CD14-positive monocyte (primary cell): Measurements from ENCODE around the gene H6PD. TPM values are rescaled to one million over a fixed set of nuclear protein-coding genes. Genes with fewer than 3 reads are reported as not detected.

Experiments
- DNase-seq, 3 donors: peaks; one replicate each; pipeline ENCODE4 v3.0.0-alpha.2; 2011 to 2022
- H2AFZ ChIP-seq: 2 replicates; pipeline ENCODE4 v1.6.0; 2012; ENCODE audit warnings: mild to moderate bottlenecking, low read depth, low read length, inconsistent platforms; ENCODE audit not compliant: insufficient read depth, poor library complexity, severe bottlenecking
- H3K27ac ChIP-seq, 2 donors: 1 replicate in 1 of 2; 2 replicates in 1 of 2; pipeline ENCODE4 v1.5.1; 2012 to 2013; ENCODE audit warnings: low read length in 2 of 2, control low read depth in 1 of 2, inconsistent platforms in 1 of 2, low read depth in 1 of 2, mild to moderate bottlenecking in 1 of 2
- H3K27me3 ChIP-seq, 2 donors: one replicate each; pipeline versions ENCODE4 v1.6.0 to v1.6.1; 2011 to 2013; ENCODE audit warnings: low read length in 2 of 2; ENCODE audit not compliant: control insufficient read depth in 2 of 2, insufficient read depth in 2 of 2
- H3K36me3 ChIP-seq, 2 donors: replicated peaks in 1 of 2; 1 replicate in 1 of 2; 2 replicates in 1 of 2; pipeline versions ENCODE4 v1.5.1 to v1.6.1; 2012 to 2013; ENCODE audit warnings: low read length in 2 of 2, control low read depth in 1 of 2, inconsistent platforms in 1 of 2, mild to moderate bottlenecking in 1 of 2; ENCODE audit not compliant: insufficient read depth in 2 of 2, control insufficient read depth in 1 of 2
- H3K4me1 ChIP-seq, 2 donors: 1 replicate in 1 of 2; 2 replicates in 1 of 2; pipeline versions ENCODE4 v1.5.1 to v1.6.1; 2012 to 2013; ENCODE audit warnings: low read length in 2 of 2, control low read depth in 1 of 2, inconsistent platforms in 1 of 2, mild to moderate bottlenecking in 1 of 2, moderate library complexity in 1 of 2; ENCODE audit not compliant: insufficient read depth in 2 of 2, control insufficient read depth in 1 of 2
- H3K4me2 ChIP-seq: replicated peaks from 2 replicates; pipeline ENCODE3; 2012; ENCODE audit warnings: low read length, moderate library complexity, mild to moderate bottlenecking; ENCODE audit not compliant: poor library complexity, severe bottlenecking; ENCODE audit errors: extremely low read depth
- H3K4me3 ChIP-seq, 3 experiments: fragments of 200-600 bp in 1 of 3; sonication (generic) in 1 of 3; replicated peaks in 1 of 3; 1 replicate in 2 of 3; 2 replicates in 1 of 3; pipeline ENCODE4 v1.5.1; 2011 to 2013; ENCODE audit warnings: low read length in 3 of 3, mild to moderate bottlenecking in 3 of 3, control low read depth in 2 of 3, low read depth in 2 of 3, inconsistent platforms in 1 of 3, moderate library complexity in 1 of 3
- H3K79me2 ChIP-seq: 2 replicates; pipeline ENCODE4 v1.6.0; 2012; ENCODE audit warnings: mild to moderate bottlenecking, control low read depth, inconsistent platforms, low read length, moderate library complexity; ENCODE audit not compliant: insufficient read depth
- H3K9ac ChIP-seq: 2 replicates; pipeline ENCODE4 v1.6.0; 2017; ENCODE audit warnings: low read length, mild to moderate bottlenecking; ENCODE audit not compliant: insufficient read depth, poor library complexity, severe bottlenecking
- H3K9me3 ChIP-seq, 2 donors: replicated peaks in 1 of 2; 1 replicate in 1 of 2; 2 replicates in 1 of 2; pipeline versions ENCODE4 v1.5.1 to v1.6.1; 2012 to 2013; ENCODE audit warnings: low read length in 2 of 2, control low read depth in 1 of 2; ENCODE audit not compliant: control insufficient read depth in 1 of 2, insufficient read depth in 1 of 2
- H4K20me1 ChIP-seq: 2 replicates; pipeline ENCODE4 v1.6.0; 2012; ENCODE audit warnings: mild to moderate bottlenecking, low read length, control low read depth, moderate library complexity; ENCODE audit not compliant: insufficient read depth
- H3K27ac Mint-ChIP-seq, 7 donors: one replicate each; pipeline ENCODE4 v1.8.0; 2020; ENCODE audit warnings: mild to moderate bottlenecking in 7 of 7, mixed read lengths in 7 of 7, moderate library complexity in 6 of 7, inconsistent platforms in 2 of 7
- H3K27me3 Mint-ChIP-seq, 3 donors: one replicate each; pipeline ENCODE4 v1.8.0; 2021 to 2022; ENCODE audit warnings: low read depth in 3 of 3, mild to moderate bottlenecking in 3 of 3, mixed read lengths in 3 of 3, moderate library complexity in 3 of 3, inconsistent platforms in 1 of 3
- H3K36me3 Mint-ChIP-seq, 2 donors: one replicate each; pipeline ENCODE4 v1.8.0; 2020; ENCODE audit warnings: mixed read lengths in 2 of 2, inconsistent platforms in 1 of 2, mild to moderate bottlenecking in 1 of 2
- H3K4me1 Mint-ChIP-seq: one replicate; pipeline ENCODE4 v1.8.0; 2020; ENCODE audit warnings: mild to moderate bottlenecking, mixed read lengths
- H3K4me3 Mint-ChIP-seq, 2 donors: one replicate each; pipeline ENCODE4 v1.8.0; 2020; ENCODE audit warnings: mild to moderate bottlenecking in 2 of 2, mixed read lengths in 2 of 2, moderate library complexity in 1 of 2
- H3K9me3 Mint-ChIP-seq, 7 donors: one replicate each; pipeline ENCODE4 v1.8.0; 2020 to 2022; ENCODE audit warnings: mixed read lengths in 7 of 7, mild to moderate bottlenecking in 6 of 7, moderate library complexity in 6 of 7, inconsistent platforms in 2 of 7
- WGBS: methylation state at CpG from one replicate; pipeline ENCODE4 v1.1.5; 2013; ENCODE audit warnings: missing lambda C conversion rate; ENCODE audit not compliant: insufficient coverage; 5-methylcytosine and 5-hydroxymethylcytosine counted together
- intact Hi-C, 2 donors: fragments of 100-400 bp; cut with micrococcal nuclease; formaldehyde crosslinking; loops; one replicate each; pipeline versions ENCODE4 v1.15.0 to v1.15.1; 2023
- polyA plus RNA-seq, 3 donors: library from polyadenylated mRNA; depleted of rRNA in 1 of 3; unstranded in 2 of 3; stranded (reverse) in 1 of 3; fragments of 300-500 nt in 2 of 3; fragments of >200 nt in 1 of 3; fragmentation: Illumina TruSeq in 2 of 3; gene quantifications; 1 replicate in 2 of 3; 2 replicates in 1 of 3; pipeline ENCODE4 v1.2.3, GENCODE V29; 2012 to 2021
- TF ChIP-seq, protein P1 (sequence below): fragments of 200-600 bp; IDR thresholded peaks from one replicate; pipeline ENCODE4 v1.8.0; 2022; ENCODE audit warnings: antibody characterized with exemption, mild to moderate bottlenecking

Gene H6PD
- polyA plus RNA-seq, 3 donors: 8.6 to 15.9 (median 11.4) TPM

GRCh38 chr1:9319208-9319788 lies 84.7 kb downstream of the H6PD start:
- no peak overlapping the region for H3K27ac Mint-ChIP-seq

DNA sequence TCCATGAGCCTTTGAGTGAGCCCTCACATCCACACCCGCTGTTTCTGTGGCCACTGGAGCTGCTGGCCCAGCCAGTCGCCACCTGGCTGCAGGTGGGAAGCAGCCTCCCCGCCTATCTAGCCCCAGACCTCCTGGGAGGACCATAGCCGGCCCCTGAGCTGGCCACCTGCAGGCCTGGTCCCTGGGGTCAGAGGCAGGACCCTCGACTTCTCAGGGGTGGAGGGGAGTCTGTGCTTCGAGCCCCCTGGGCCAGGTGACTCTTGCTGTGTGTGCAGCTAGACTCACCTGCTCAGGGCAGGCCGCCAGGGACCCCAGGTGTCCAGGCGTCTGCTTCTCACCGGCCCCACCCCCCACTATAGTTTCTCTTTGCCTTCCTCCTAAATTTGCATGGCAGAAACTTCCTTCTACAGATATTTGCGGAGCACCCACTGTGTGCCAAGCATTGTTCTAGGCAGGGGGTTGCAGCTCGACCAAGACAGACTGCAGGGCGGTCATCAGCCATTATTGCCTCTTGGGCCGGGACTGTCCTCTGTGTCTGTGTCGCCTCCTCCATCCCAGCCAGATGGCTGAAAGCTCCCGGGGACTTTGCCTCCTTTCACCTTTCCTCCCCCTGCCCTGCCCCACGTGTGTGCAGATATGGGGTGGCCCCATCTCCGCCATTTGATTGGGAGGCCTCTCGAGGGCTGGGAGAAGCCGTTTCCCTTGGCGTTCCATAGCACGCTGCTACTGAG lies 85.4 kb downstream of the H6PD start:
- H2AFZ ChIP-seq: no peak overlapping the region
- no peak overlapping the region for H3K4me2 ChIP-seq
- H3K27ac ChIP-seq: no peak overlapping the region
- Mint-ChIP-seq H3K27me3 (peaks cover 13 to 25% (median 19%) of the 10 kb centered on the region in 3 donors), H3K27ac (no peak overlapping the region), H3K36me3 (no peaks in the 10 kb centered on the region), H3K4me3 (no peak overlapping the region), H3K9me3 (peaks cover 0 to 1% (median 0%) of the 10 kb centered on the region in 7 donors), H3K4me1 (no peaks in the 10 kb centered on the region)
- peaks cover 0 to 12% of the 10 kb centered on the region in 2 donors for H3K27me3 ChIP-seq
- DNase-seq: no peak
- no peak overlapping the region for H3K9ac ChIP-seq
- no peaks in the 10 kb centered on the region for H3K36me3 ChIP-seq
- no peaks in the 10 kb centered on the region for H3K9me3 ChIP-seq
- intact Hi-C loops: no loop called here
- H4K20me1 ChIP-seq: no peaks in the 10 kb centered on the region
- TF ChIP-seq, protein P1, sequence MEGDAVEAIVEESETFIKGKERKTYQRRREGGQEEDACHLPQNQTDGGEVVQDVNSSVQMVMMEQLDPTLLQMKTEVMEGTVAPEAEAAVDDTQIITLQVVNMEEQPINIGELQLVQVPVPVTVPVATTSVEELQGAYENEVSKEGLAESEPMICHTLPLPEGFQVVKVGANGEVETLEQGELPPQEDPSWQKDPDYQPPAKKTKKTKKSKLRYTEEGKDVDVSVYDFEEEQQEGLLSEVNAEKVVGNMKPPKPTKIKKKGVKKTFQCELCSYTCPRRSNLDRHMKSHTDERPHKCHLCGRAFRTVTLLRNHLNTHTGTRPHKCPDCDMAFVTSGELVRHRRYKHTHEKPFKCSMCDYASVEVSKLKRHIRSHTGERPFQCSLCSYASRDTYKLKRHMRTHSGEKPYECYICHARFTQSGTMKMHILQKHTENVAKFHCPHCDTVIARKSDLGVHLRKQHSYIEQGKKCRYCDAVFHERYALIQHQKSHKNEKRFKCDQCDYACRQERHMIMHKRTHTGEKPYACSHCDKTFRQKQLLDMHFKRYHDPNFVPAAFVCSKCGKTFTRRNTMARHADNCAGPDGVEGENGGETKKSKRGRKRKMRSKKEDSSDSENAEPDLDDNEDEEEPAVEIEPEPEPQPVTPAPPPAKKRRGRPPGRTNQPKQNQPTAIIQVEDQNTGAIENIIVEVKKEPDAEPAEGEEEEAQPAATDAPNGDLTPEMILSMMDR: no peak
- H3K79me2 ChIP-seq: no peaks in the 10 kb centered on the region
- no peaks in the 10 kb centered on the region for H3K4me1 ChIP-seq
- WGBS: 87% methylated on average over 16 of the region's 21 CpGs
- no peak overlapping the region for H3K4me3 ChIP-seq

More at GRCh38 chr1:9319208-9319788, 84.7 kb downstream of the H6PD start:
- H3K27me3 Mint-ChIP-seq: peaks cover 16 to 28% (median 19%) of the 10 kb centered on the region in 3 donors
- H3K79me2 ChIP-seq: no peaks in the 10 kb centered on the region
- H3K9ac ChIP-seq: no peak overlapping the region
- H3K27me3 ChIP-seq: peaks cover 0 to 12% of the 10 kb centered on the region in 2 donors
- no peaks in the 10 kb centered on the region for H3K9me3 ChIP-seq
- no peaks in the 10 kb centered on the region for H3K4me1 ChIP-seq
- TF ChIP-seq, protein P1: no peak
- no peaks in the 10 kb centered on the region for H4K20me1 ChIP-seq
- peaks cover 0 to 1% (median 0%) of the 10 kb centered on the region in 7 donors for H3K9me3 Mint-ChIP-seq
- no peak overlapping the region for H3K4me3 ChIP-seq
- H3K4me2 ChIP-seq: no peak overlapping the region
- H3K36me3 Mint-ChIP-seq: no peaks in the 10 kb centered on the region
- DNase-seq: no peak
- WGBS: 93% methylated on average over 13 of the region's 20 CpGs
- no peak overlapping the region for H3K27ac ChIP-seq
- no peaks in the 10 kb centered on the region for H3K4me1 Mint-ChIP-seq
- intact Hi-C loops: no loop called here
- no peak overlapping the region for H3K4me3 Mint-ChIP-seq
- H3K36me3 ChIP-seq: no peaks in the 10 kb centered on the region
- no peak overlapping the region for H2AFZ ChIP-seq

Other genes starting within 250 kb of the H6PD start
- not detected for gene SLC2A7, start 208.4 kb upstream of the H6PD start, polyA plus RNA-seq
- gene SLC2A5, start 165.1 kb upstream of the H6PD start, polyA plus RNA-seq: 1 to 10 TPM in 1 of 3 donors, under 1 TPM in 2; 0.75 to 1.3 (median 0.81) TPM
- gene GPR157, start 105.7 kb upstream of the H6PD start, polyA plus RNA-seq: 1 to 10 TPM in 1 of 3 donors, under 1 TPM in 2; 0.56 to 1.1 (median 0.72) TPM
- gene SPSB1, start 58.1 kb downstream of the H6PD start, polyA plus RNA-seq: 1 to 10 TPM in 1 of 3 donors, under 1 TPM in 2; 0.15 to 1.2 (median 0.29) TPM